HFFc6 (cell line): ENCODE measurements around the gene KLHL29. TPM values are rescaled to one million over a fixed set of nuclear protein-coding genes. Genes with fewer than 3 reads are reported as not detected.

Source experiments
- DNase-seq: peaks from one replicate; pipeline ENCODE4 v3.0.0-alpha.2; 2018
- H3K27ac Mint-ChIP-seq: 2 replicates; pipeline ENCODE4 v1.8.0; 2020; ENCODE audit warnings: mild to moderate bottlenecking, mixed read lengths
- H3K27me3 Mint-ChIP-seq: 2 replicates; pipeline ENCODE4 v1.8.0; 2021; ENCODE audit warnings: mild to moderate bottlenecking, moderate library complexity, mixed read lengths; ENCODE audit not compliant: insufficient read depth
- H3K36me3 Mint-ChIP-seq: 2 replicates; pipeline ENCODE4 v1.8.0; 2021; ENCODE audit warnings: low read depth, mixed read lengths
- H3K4me1 Mint-ChIP-seq: 2 replicates; pipeline ENCODE4 v1.8.0; 2020; ENCODE audit warnings: low read depth, mixed read lengths
- H3K4me3 Mint-ChIP-seq: 2 replicates; pipeline ENCODE4 v1.8.0; 2020; ENCODE audit warnings: mild to moderate bottlenecking, moderate library complexity, mixed read lengths
- H3K9me3 Mint-ChIP-seq: 2 replicates; pipeline ENCODE4 v1.8.0; 2020; ENCODE audit warnings: mild to moderate bottlenecking, mixed read lengths
- CTCF ChIP-seq: fragments of 200-600 bp; sonication (generic); IDR thresholded peaks from 2 replicates; pipeline ENCODE4 v1.5.0; 2021; ENCODE audit warnings: antibody characterized with exemption, mild to moderate bottlenecking
- total RNA-seq, 6 experiments: library from RNA; stranded (reverse); fragmentation: NEBNext Ultra II Directional; extraction: Animal tissue kit (Norgen Biotek cat#: 25700); gene quantifications; 2 replicates in 1 of 6; 3 replicates in 5 of 6; pipeline ENCODE4 v1.2.3, GENCODE V29; 2021

Gene KLHL29
- total RNA-seq, 6 experiments from 2014 or later = 7.4 to 9.7 (median 8.6) TPM

- TF ChIP-seq CTCF = peak; percentile 87
- H3K27ac Mint-ChIP-seq = no peak overlapping the region
- H3K36me3 Mint-ChIP-seq = no peaks in the 10 kb centered on the region
- H3K4me1 Mint-ChIP-seq = no peaks in the 10 kb centered on the region
- H3K27me3 Mint-ChIP-seq = peaks cover 15% of the 10 kb centered on the region
- H3K4me3 Mint-ChIP-seq = no peak overlapping the region
- DNase-seq = peak; percentile 59
- no peaks in the 10 kb centered on the region for H3K9me3 Mint-ChIP-seq
Observed at GRCh38 chr2:23351388-23352141, 33.4 kb upstream of the KLHL29 start.

GRCh38 chr2:23354554-23354953 is 30.4 kb upstream of the KLHL29 start:
- no peak for DNase-seq
- Mint-ChIP-seq H3K4me1 (no peaks in the 10 kb centered on the region), H3K4me3 (no peak overlapping the region), H3K36me3 (no peaks in the 10 kb centered on the region), H3K27me3 (peaks cover 12% of the 10 kb centered on the region), H3K27ac (no peak overlapping the region), H3K9me3 (no peaks in the 10 kb centered on the region)
- no peak for TF ChIP-seq CTCF

DNA sequence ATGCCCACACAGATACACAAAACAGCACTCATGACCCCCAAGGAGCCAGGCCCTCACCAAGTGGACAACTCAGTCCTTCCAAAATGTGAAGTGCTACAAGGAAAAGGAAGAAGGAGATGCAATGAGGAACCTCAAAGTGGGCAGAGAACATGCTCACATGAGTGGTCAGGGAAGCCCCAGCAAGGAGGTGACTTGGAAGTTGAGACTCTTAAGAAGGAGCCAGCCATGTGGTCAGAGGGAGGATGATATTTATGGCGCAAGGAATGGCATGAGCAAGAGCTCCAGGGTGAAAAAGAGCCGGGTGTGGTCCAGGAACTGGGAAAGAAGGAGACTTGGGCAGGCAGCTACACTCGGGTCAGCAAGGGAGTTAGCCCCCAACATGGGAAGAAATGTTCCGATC is 30.0 kb upstream of the KLHL29 start:
- no peak for DNase-seq
- no peak overlapping the region for H3K27ac Mint-ChIP-seq
- TF ChIP-seq CTCF = no peak
- H3K9me3 Mint-ChIP-seq = no peaks in the 10 kb centered on the region
- peaks cover 3% of the 10 kb centered on the region for H3K4me1 Mint-ChIP-seq
- H3K27me3 Mint-ChIP-seq = peaks cover 12% of the 10 kb centered on the region
- H3K4me3 Mint-ChIP-seq = no peak overlapping the region
- H3K36me3 Mint-ChIP-seq = no peaks in the 10 kb centered on the region

DNA sequence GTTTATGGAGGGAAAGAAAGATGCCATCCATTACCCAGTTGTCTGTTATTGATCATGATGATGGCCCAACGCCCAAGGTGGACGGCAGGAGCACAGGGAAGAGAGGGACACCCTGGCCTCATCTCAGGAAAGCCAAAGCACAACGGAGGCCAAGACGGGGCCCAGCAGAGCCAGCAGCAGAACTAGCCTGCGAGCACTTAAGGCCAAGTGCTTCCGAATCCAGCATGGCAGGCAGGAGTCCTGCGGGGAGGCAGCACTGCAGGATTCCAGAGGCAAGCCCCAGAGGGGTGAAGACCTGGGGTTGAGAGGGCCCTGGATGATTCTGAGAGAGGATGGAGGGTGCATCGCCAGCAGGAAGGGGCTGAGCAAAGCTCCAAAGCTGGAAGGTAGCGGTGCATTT is 28.3 kb upstream of the KLHL29 start:
- no peak for TF ChIP-seq CTCF
- no peaks in the 10 kb centered on the region for H3K9me3 Mint-ChIP-seq

GRCh38 chr2:23359631-23360567 is 25.1 kb upstream of the KLHL29 start:
- TF ChIP-seq CTCF = no peak
- Mint-ChIP-seq H3K4me3 (no peak overlapping the region), H3K4me1 (peaks cover 39% of the 10 kb centered on the region), H3K9me3 (no peaks in the 10 kb centered on the region), H3K27me3 (peaks cover 3% of the 10 kb centered on the region), H3K27ac (peak overlapping the region; percentile 84), H3K36me3 (no peaks in the 10 kb centered on the region)
- DNase-seq = no peak

More for the DNA sequence above, 28.3 kb upstream of the KLHL29 start:
- peaks cover 12% of the 10 kb centered on the region for H3K27me3 Mint-ChIP-seq
- no peak overlapping the region for H3K27ac Mint-ChIP-seq
- H3K36me3 Mint-ChIP-seq = no peaks in the 10 kb centered on the region
- DNase-seq = no peak
- H3K4me1 Mint-ChIP-seq = peaks cover 19% of the 10 kb centered on the region
- no peak overlapping the region for H3K4me3 Mint-ChIP-seq
